Suprapubic skin (tissue), 4 donors: Measurements from ENCODE around the gene TTC12.

ENCODE experiments used
- POLR2A ChIP-seq, 2 donors: fragments of 450-650 bp; IDR thresholded peaks; one replicate each; pipeline ENCODE4 v1.6.1; 2017; ENCODE audit warnings: antibody characterized with exemption in 2 of 2, mild to moderate bottlenecking in 2 of 2, moderate library complexity in 2 of 2
- POLR2AphosphoS5 ChIP-seq, 3 donors: sonication (generic); formaldehyde crosslinking; IDR thresholded peaks; one replicate each; pipeline ENCODE4 v1.6.1; 2017; ENCODE audit warnings: antibody characterized with exemption in 3 of 3
- TF ChIP-seq, protein P1 (sequence below), 2 donors: fragments of 200-600 bp in 1 of 2; fragments of 450-650 bp in 1 of 2; sonication (generic) in 1 of 2; IDR thresholded peaks; one replicate each; pipeline ENCODE4 v1.5.1; 2016 to 2019; ENCODE audit warnings: antibody characterized with exemption in 2 of 2, mild to moderate bottlenecking in 1 of 2, moderate library complexity in 1 of 2

DNA sequence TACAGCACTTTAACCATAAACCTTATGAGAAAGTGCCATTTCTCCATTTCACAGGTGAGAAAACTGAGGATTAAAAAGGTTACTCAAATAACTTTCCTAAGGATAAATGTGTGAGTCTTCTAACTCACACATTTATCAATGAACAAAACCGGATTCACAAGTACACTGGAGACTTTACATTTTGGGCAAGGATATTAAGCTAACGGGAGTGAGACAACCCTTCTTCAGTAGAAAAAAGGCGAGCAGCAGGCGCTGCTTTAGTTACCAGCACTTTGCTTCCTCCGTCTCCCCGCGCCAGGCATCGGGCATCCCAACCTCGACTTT, 356 bp upstream of the TTC12 start:
- TF ChIP-seq POLR2AphosphoS5 (IDR thresholded peaks at IDR 0.05) (no peak), POLR2A (IDR thresholded peaks at IDR 0.05) (no peak)
- TF ChIP-seq, protein P1, sequence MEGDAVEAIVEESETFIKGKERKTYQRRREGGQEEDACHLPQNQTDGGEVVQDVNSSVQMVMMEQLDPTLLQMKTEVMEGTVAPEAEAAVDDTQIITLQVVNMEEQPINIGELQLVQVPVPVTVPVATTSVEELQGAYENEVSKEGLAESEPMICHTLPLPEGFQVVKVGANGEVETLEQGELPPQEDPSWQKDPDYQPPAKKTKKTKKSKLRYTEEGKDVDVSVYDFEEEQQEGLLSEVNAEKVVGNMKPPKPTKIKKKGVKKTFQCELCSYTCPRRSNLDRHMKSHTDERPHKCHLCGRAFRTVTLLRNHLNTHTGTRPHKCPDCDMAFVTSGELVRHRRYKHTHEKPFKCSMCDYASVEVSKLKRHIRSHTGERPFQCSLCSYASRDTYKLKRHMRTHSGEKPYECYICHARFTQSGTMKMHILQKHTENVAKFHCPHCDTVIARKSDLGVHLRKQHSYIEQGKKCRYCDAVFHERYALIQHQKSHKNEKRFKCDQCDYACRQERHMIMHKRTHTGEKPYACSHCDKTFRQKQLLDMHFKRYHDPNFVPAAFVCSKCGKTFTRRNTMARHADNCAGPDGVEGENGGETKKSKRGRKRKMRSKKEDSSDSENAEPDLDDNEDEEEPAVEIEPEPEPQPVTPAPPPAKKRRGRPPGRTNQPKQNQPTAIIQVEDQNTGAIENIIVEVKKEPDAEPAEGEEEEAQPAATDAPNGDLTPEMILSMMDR (IDR thresholded peaks at IDR 0.05): no peak
